Body of pancreas (tissue), 4 donors: ENCODE data around the gene ACER1.

Experiments
- POLR2A ChIP-seq, 3 donors: fragments of 450-650 bp; IDR thresholded peaks; one replicate each; pipeline ENCODE4 v1.6.1; 2016; ENCODE audit warnings: antibody characterized with exemption in 3 of 3, mild to moderate bottlenecking in 2 of 3
- TF ChIP-seq, protein P1 (sequence below), 7 experiments: fragments of 450-650 bp in 4 of 7; fragments of 200-600 bp in 3 of 7; sonication (generic) in 3 of 7; IDR thresholded peaks; one replicate each; pipeline ENCODE4 v1.5.1; 2016 to 2019; ENCODE audit warnings: antibody characterized with exemption in 7 of 7

GRCh38 chr19:6374161-6374709, 40.8 kb upstream of the ACER1 start:
- TF ChIP-seq, protein P1, sequence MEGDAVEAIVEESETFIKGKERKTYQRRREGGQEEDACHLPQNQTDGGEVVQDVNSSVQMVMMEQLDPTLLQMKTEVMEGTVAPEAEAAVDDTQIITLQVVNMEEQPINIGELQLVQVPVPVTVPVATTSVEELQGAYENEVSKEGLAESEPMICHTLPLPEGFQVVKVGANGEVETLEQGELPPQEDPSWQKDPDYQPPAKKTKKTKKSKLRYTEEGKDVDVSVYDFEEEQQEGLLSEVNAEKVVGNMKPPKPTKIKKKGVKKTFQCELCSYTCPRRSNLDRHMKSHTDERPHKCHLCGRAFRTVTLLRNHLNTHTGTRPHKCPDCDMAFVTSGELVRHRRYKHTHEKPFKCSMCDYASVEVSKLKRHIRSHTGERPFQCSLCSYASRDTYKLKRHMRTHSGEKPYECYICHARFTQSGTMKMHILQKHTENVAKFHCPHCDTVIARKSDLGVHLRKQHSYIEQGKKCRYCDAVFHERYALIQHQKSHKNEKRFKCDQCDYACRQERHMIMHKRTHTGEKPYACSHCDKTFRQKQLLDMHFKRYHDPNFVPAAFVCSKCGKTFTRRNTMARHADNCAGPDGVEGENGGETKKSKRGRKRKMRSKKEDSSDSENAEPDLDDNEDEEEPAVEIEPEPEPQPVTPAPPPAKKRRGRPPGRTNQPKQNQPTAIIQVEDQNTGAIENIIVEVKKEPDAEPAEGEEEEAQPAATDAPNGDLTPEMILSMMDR (IDR thresholded peaks at IDR 0.05), result no peak
- TF ChIP-seq POLR2A (IDR thresholded peaks at IDR 0.05), result no peak
